ENCODE measurements around the gene SIGLEC1. TPM values are rescaled to one million over a fixed set of nuclear protein-coding genes. Genes with fewer than 3 reads are reported as not detected.

SIGLEC1 gene
- total RNA-seq, 1 experiment from 2014 or later: not detected

DNA sequence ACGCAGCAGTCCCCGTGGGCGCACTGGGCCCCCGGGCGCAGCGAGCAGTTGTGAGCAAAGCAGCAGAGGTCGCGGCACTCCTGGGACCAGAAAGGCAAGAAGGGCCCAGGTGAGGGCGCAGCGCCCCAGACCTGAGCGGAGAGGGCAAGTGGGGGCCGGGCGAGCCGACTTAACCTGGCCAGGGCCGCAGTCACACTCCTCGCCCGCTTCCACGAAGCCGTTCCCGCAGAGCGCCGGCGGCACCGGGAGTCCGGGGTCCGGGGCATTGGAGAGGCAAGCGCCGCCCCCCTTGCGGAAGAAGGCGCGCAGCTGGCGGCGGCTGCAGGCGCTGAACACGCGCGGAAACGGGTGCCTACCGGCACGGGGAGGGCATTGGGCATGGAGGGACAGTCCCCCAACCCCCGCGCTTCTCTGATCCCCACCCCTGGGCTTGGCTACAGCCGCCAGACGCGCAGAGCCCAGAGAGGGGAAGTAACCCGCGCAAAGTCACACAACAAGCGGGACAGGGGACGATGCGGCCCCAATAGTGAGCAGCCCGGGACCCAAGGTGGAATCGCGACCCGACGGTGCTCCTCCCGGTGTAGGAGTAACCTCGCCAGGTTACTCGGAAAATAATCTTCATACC lies 39.7 kb downstream of the SIGLEC1 start:
- H3K27ac ChIP-seq (ENCODE audit: low read length): no peak overlapping the region
- DNase-seq: no peak
- H3K4me1 ChIP-seq (ENCODE audit: low read length): no peaks in the 10 kb centered on the region
- H2AFZ ChIP-seq (ENCODE audit: low read length): no peak overlapping the region
- H3K9ac ChIP-seq (ENCODE audit: low read length): no peak overlapping the region
- no peaks in the 10 kb centered on the region for H3K27me3 ChIP-seq (ENCODE audit: low read length)
- no peaks in the 10 kb centered on the region for H3K36me3 ChIP-seq (ENCODE audit: insufficient read depth, low read length)
- H4K20me1 ChIP-seq (ENCODE audit: insufficient read depth, low read depth, low read length): no peaks in the 10 kb centered on the region
- H3K9me2 ChIP-seq (replicated peaks; ENCODE audit: insufficient read depth, low read length): no peaks in the 10 kb centered on the region
- H3K4me3 ChIP-seq (ENCODE audit: low read length): no peak overlapping the region
- H3K9me3 ChIP-seq (ENCODE audit: low read length): no peaks in the 10 kb centered on the region
- H3K79me2 ChIP-seq (ENCODE audit: low read length): no peaks in the 10 kb centered on the region
- no peak overlapping the region for H3K4me2 ChIP-seq (ENCODE audit: low read depth, low read length, poor library complexity, severe bottlenecking)

- H3K27ac ChIP-seq (ENCODE audit: low read length): no peak overlapping the region
- no peaks in the 10 kb centered on the region for H3K79me2 ChIP-seq (ENCODE audit: low read length)
- H3K9me2 ChIP-seq (replicated peaks; ENCODE audit: insufficient read depth, low read length): no peaks in the 10 kb centered on the region
- no peaks in the 10 kb centered on the region for H3K36me3 ChIP-seq (ENCODE audit: insufficient read depth, low read length)
- H3K9ac ChIP-seq (ENCODE audit: low read length): no peak overlapping the region
- H2AFZ ChIP-seq (ENCODE audit: low read length): no peak overlapping the region
- no peaks in the 10 kb centered on the region for H3K4me1 ChIP-seq (ENCODE audit: low read length)
- no peak overlapping the region for H3K4me3 ChIP-seq (ENCODE audit: low read length)
- no peaks in the 10 kb centered on the region for H3K27me3 ChIP-seq (ENCODE audit: low read length)
- H4K20me1 ChIP-seq (ENCODE audit: insufficient read depth, low read depth, low read length): no peaks in the 10 kb centered on the region
- no peak overlapping the region for H3K4me2 ChIP-seq (ENCODE audit: low read depth, low read length, poor library complexity, severe bottlenecking)
- DNase-seq: no peak
- H3K9me3 ChIP-seq (ENCODE audit: low read length): no peaks in the 10 kb centered on the region
Measured at GRCh38 chr20:3671986-3672546, 40.3 kb downstream of the SIGLEC1 start.

GRCh38 chr20:3670945-3671344 lies 41.5 kb downstream of the SIGLEC1 start:
- Histone ChIP-seq H2AFZ (ENCODE audit: low read length) (no peak overlapping the region), H3K4me2 (ENCODE audit: low read depth, low read length, poor library complexity, severe bottlenecking) (no peak overlapping the region), H3K4me3 (ENCODE audit: low read length) (no peak overlapping the region), H3K9me2 (replicated peaks; ENCODE audit: insufficient read depth, low read length) (no peaks in the 10 kb centered on the region), H3K4me1 (ENCODE audit: low read length) (no peaks in the 10 kb centered on the region), H3K36me3 (ENCODE audit: insufficient read depth, low read length) (no peaks in the 10 kb centered on the region), H3K9me3 (ENCODE audit: low read length) (no peaks in the 10 kb centered on the region), H3K27ac (ENCODE audit: low read length) (no peak overlapping the region), H3K79me2 (ENCODE audit: low read length) (no peaks in the 10 kb centered on the region), H4K20me1 (ENCODE audit: insufficient read depth, low read depth, low read length) (no peaks in the 10 kb centered on the region), H3K9ac (ENCODE audit: low read length) (no peak overlapping the region), H3K27me3 (ENCODE audit: low read length) (no peaks in the 10 kb centered on the region)
- no peak for DNase-seq

DNA sequence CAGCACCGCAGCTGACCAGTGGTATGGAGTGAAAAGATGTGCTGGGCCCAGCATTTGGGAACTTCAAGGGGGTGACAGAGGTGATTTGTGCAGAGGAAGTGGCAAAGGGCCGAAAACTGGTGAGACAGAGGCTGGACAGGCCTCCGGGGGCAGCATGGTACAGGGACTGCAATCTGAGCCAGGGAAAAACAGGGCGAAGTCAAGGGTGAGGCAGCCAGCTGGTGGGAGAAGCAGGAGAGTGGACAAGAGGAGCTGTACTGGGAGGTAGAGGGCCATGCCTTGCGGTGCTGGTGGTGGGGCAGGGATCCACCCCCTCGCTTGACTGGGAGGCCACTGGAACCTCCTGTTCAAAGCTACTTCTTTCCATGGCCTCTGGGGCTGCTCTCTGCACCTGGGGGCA lies 41.9 kb downstream of the SIGLEC1 start:
- H3K9me3 ChIP-seq (ENCODE audit: low read length): no peaks in the 10 kb centered on the region
- no peak overlapping the region for H3K4me3 ChIP-seq (ENCODE audit: low read length)
- H2AFZ ChIP-seq (ENCODE audit: low read length): no peak overlapping the region
- no peak overlapping the region for H3K27ac ChIP-seq (ENCODE audit: low read length)
- no peak overlapping the region for H3K4me2 ChIP-seq (ENCODE audit: low read depth, low read length, poor library complexity, severe bottlenecking)
- DNase-seq: no peak
- no peaks in the 10 kb centered on the region for H4K20me1 ChIP-seq (ENCODE audit: insufficient read depth, low read depth, low read length)
- H3K9ac ChIP-seq (ENCODE audit: low read length): no peak overlapping the region
- H3K79me2 ChIP-seq (ENCODE audit: low read length): no peaks in the 10 kb centered on the region
- H3K36me3 ChIP-seq (ENCODE audit: insufficient read depth, low read length): no peaks in the 10 kb centered on the region
- H3K4me1 ChIP-seq (ENCODE audit: low read length): no peaks in the 10 kb centered on the region
- no peaks in the 10 kb centered on the region for H3K9me2 ChIP-seq (replicated peaks; ENCODE audit: insufficient read depth, low read length)
- H3K27me3 ChIP-seq (ENCODE audit: low read length): no peaks in the 10 kb centered on the region

DNA sequence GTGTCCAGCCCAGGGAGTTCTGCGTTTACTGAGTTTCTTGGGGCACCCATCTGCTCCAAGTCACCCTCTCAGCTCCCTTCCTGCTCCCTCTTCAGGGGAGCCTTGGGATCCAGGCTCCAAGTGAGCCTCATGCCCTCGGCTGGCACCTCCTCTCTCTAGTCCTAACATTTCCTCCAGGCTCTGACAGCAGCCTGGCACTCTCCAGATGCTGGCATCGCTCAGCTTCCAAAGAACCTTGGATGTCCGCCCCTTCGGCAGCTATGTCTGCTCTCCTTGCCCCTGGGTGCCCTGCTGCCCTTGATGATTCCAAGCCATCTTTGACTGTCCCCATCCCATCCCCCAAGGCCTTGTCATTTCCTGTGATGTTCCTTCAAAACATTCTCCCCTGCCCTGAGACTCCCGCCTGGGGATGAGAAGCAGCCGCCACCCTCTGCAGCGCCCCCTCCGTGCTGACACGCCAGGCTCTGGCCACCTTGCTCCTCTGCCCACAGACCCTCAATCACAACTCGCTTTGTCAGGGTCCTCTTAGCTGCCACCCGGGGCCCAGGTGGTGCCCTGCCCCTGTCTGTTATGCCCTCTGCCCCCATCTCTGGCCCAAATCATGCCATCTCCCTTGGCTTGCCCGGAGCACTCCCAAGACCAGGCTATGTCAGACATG lies 42.6 kb downstream of the SIGLEC1 start:
- H3K36me3 ChIP-seq (ENCODE audit: insufficient read depth, low read length): no peaks in the 10 kb centered on the region
- no peaks in the 10 kb centered on the region for H3K9me3 ChIP-seq (ENCODE audit: low read length)
- DNase-seq: no peak
- H4K20me1 ChIP-seq (ENCODE audit: insufficient read depth, low read depth, low read length): no peaks in the 10 kb centered on the region
- no peaks in the 10 kb centered on the region for H3K4me1 ChIP-seq (ENCODE audit: low read length)
- H3K27ac ChIP-seq (ENCODE audit: low read length): no peak overlapping the region
- H2AFZ ChIP-seq (ENCODE audit: low read length): no peak overlapping the region
- no peak overlapping the region for H3K4me3 ChIP-seq (ENCODE audit: low read length)
- no peaks in the 10 kb centered on the region for H3K9me2 ChIP-seq (replicated peaks; ENCODE audit: insufficient read depth, low read length)
- no peaks in the 10 kb centered on the region for H3K79me2 ChIP-seq (ENCODE audit: low read length)
- no peak overlapping the region for H3K4me2 ChIP-seq (ENCODE audit: low read depth, low read length, poor library complexity, severe bottlenecking)
- no peaks in the 10 kb centered on the region for H3K27me3 ChIP-seq (ENCODE audit: low read length)
- no peak overlapping the region for H3K9ac ChIP-seq (ENCODE audit: low read length)

GRCh38 chr20:3667434-3668037 lies 44.9 kb downstream of the SIGLEC1 start:
- Histone ChIP-seq H3K9me2 (replicated peaks; ENCODE audit: insufficient read depth, low read length) (no peaks in the 10 kb centered on the region), H3K36me3 (ENCODE audit: insufficient read depth, low read length) (no peaks in the 10 kb centered on the region), H2AFZ (ENCODE audit: low read length) (no peak overlapping the region), H3K4me3 (ENCODE audit: low read length) (no peak overlapping the region), H3K79me2 (ENCODE audit: low read length) (no peaks in the 10 kb centered on the region), H3K27ac (ENCODE audit: low read length) (no peak overlapping the region), H3K9me3 (ENCODE audit: low read length) (no peaks in the 10 kb centered on the region), H4K20me1 (ENCODE audit: insufficient read depth, low read depth, low read length) (no peaks in the 10 kb centered on the region), H3K4me1 (ENCODE audit: low read length) (no peaks in the 10 kb centered on the region), H3K27me3 (ENCODE audit: low read length) (no peaks in the 10 kb centered on the region), H3K4me2 (ENCODE audit: low read depth, low read length, poor library complexity, severe bottlenecking) (no peak overlapping the region), H3K9ac (ENCODE audit: low read length) (no peak overlapping the region)
- no peak for DNase-seq

GRCh38 chr20:3663858-3664257 lies 48.5 kb downstream of the SIGLEC1 start:
- Histone ChIP-seq H3K4me1 (ENCODE audit: low read length) (peaks cover 8% of the 10 kb centered on the region), H3K36me3 (ENCODE audit: insufficient read depth, low read length) (no peaks in the 10 kb centered on the region)
- no peak for DNase-seq

DNA sequence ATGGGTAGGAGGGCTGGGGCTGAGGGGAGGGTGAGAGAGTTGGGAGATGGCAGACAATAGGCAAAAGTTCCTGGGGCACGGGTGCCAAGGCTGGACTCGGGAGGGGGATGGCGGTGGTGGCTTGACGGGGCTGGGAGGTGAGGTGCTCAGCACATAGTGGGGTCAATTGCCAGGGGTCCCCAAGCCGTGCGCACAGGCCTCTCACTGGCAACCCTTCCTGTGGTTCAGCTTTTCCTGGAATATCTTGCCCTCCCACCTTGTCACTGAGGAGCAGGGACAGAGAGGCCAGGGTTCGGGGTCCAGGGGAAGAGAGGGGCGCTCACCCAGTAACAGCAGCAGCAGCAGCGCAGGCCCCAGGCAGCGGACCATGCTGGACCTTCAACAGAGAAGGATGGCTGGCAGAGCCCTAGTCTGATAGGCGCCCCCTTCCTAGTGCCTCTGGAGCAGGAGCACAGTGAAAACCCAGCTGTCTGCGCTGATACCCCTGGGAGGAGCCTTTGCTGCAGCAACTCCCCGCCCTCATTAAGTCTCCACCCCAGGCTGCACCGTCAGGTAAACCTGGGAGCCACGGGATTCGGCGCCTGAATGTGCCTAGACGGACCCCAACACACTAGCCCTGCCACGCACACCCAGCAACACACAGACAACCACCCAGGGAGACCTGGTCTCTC lies 49.2 kb downstream of the SIGLEC1 start, which contains the start of gene GFRA4:
Gene GFRA4, minus strand, starts transcription at position 369 of the 671 bp plus-strand sequence. Its CDS starts 0 bp downstream, at position 369.
- Histone ChIP-seq H2AFZ (ENCODE audit: low read length) (no peak within 1 kb of the TSS), H3K9ac (ENCODE audit: low read length) (no peak within 1 kb of the TSS), H3K9me3 (ENCODE audit: low read length) (no peaks in the 10 kb centered on the region), H4K20me1 (ENCODE audit: insufficient read depth, low read depth, low read length) (no peaks in the 10 kb centered on the region), H3K4me1 (ENCODE audit: low read length) (peaks cover 13% of the 10 kb centered on the region), H3K4me3 (ENCODE audit: low read length) (no peak within 1 kb of the TSS), H3K27me3 (ENCODE audit: low read length) (no peaks in the 10 kb centered on the region), H3K79me2 (ENCODE audit: low read length) (no peaks in the 10 kb centered on the region), H3K9me2 (replicated peaks; ENCODE audit: insufficient read depth, low read length) (no peaks in the 10 kb centered on the region), H3K36me3 (ENCODE audit: insufficient read depth, low read length) (no peaks in the 10 kb centered on the region), H3K4me2 (ENCODE audit: low read depth, low read length, poor library complexity, severe bottlenecking) (no peak within 1 kb of the TSS), H3K27ac (ENCODE audit: low read length) (no peak within 1 kb of the TSS)
- no peak for DNase-seq

More at GRCh38 chr20:3663858-3664257, 48.5 kb downstream of the SIGLEC1 start:
- Histone ChIP-seq H3K9me2 (replicated peaks; ENCODE audit: insufficient read depth, low read length) (no peaks in the 10 kb centered on the region), H3K9ac (ENCODE audit: low read length) (no peak overlapping the region), H3K4me2 (ENCODE audit: low read depth, low read length, poor library complexity, severe bottlenecking) (no peak overlapping the region), H4K20me1 (ENCODE audit: insufficient read depth, low read depth, low read length) (no peaks in the 10 kb centered on the region), H3K4me3 (ENCODE audit: low read length) (no peak overlapping the region), H3K27ac (ENCODE audit: low read length) (no peak overlapping the region), H2AFZ (ENCODE audit: low read length) (no peak overlapping the region), H3K27me3 (ENCODE audit: low read length) (no peaks in the 10 kb centered on the region), H3K79me2 (ENCODE audit: low read length) (no peaks in the 10 kb centered on the region), H3K9me3 (ENCODE audit: low read length) (no peaks in the 10 kb centered on the region)

Data from Karpas-422 (cell line).